LNCAP (cell line): ENCODE results near the gene FBXW12.

Experiments
- TF ChIP-seq, protein P1 (sequence below): fragments of 450-650 bp; IDR thresholded peaks from 2 replicates; pipeline ENCODE4 v1.5.1; 2017; ENCODE audit warnings: mild to moderate bottlenecking

FBXW12 gene

GRCh38 chr3:48369693-48370332 is 2.2 kb upstream of the FBXW12 start:
- TF ChIP-seq, protein P1, sequence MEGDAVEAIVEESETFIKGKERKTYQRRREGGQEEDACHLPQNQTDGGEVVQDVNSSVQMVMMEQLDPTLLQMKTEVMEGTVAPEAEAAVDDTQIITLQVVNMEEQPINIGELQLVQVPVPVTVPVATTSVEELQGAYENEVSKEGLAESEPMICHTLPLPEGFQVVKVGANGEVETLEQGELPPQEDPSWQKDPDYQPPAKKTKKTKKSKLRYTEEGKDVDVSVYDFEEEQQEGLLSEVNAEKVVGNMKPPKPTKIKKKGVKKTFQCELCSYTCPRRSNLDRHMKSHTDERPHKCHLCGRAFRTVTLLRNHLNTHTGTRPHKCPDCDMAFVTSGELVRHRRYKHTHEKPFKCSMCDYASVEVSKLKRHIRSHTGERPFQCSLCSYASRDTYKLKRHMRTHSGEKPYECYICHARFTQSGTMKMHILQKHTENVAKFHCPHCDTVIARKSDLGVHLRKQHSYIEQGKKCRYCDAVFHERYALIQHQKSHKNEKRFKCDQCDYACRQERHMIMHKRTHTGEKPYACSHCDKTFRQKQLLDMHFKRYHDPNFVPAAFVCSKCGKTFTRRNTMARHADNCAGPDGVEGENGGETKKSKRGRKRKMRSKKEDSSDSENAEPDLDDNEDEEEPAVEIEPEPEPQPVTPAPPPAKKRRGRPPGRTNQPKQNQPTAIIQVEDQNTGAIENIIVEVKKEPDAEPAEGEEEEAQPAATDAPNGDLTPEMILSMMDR = no peak

GRCh38 chr3:48370333-48370713 is 1.7 kb upstream of the FBXW12 start:
- TF ChIP-seq, protein P1 = no peak

DNA sequence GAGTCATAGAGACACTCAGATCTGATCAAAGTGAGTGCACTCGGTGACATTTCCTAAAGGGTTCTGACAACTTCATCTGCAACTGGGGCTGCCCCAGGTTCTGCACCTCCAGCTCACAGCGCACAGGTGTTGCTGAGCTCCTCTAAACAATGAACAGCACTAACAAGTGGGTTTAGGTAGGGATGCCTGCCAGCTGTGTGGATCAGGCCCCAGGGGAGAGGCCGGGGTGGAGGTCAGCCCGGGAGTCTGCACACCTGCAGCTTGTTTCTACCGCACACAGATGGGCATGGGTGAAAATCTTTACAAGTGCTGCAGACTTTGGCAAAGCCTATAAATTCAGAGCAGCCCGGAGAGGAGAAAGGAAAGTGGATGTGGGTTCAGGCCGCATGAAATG is 355 bp downstream of the FBXW12 start:
- TF ChIP-seq, protein P1 = no peak

DNA sequence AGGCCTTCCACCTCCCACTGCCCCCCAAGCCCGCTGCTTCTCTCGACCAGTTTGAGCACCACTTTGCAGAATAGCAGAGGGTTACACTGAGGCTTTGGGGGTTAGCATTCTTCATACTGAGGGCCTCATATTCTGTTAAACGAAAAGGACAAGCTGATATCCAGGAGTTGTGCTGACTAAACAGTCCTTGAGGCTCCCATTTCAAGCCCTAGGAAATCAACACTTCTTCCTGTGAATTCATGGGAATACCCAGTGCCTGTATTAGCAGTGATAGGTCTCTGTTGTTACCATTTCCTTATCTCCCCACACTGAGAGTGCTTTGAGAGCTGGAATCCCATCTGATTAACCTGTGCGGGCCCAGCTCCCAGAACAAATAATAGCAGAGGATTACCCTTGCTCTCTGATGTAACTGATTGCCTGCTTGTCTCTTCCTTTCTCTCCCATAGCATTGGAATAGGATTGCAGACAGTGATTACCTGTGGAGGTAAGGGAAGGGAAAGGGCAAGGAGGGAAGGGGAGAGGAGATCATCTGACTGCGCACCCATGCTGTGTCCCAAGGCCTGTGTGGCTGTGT is 930 bp downstream of the FBXW12 start:
- TF ChIP-seq, protein P1 = no peak

DNA sequence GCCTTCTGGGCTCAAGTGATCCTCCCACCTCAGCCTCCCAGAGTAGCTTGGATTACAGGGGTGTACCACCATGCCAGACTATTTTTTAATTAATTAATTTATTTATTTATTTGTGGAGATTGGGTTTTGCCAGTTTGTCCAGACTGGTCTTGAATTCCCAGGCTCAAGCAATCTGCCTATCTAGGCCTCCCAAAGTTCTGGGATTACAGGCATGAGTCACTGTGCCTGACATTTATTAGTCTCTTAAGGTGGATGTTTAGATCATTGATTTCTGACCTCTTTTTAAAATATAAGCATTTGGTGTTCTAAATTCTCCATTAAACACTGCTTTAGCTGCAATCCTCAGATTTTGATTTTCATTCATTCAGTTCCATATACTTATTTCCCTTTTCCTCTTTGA is 15.6 kb downstream of the FBXW12 start:
- TF ChIP-seq, protein P1 = no peak

GRCh38 chr3:48388966-48389365 is 16.9 kb downstream of the FBXW12 start:
- TF ChIP-seq, protein P1 = no peak

DNA sequence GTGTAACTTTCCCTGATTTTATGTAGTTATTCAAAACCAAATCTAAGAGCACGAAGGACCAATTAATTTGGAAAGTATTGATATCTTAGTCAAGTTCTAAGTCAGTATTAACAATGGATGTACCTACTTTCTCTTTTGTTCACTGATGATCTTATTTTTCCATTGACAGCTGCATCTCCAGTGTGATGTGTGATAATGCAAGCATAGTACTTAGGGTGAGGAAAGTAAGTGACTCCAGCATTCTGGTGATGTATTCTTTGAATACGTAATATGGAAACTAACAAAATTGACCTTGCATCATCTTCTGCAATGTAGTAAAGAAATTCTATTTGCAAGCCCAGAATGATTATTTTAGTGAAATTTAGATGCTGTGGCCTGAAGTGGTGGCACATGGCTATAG is 22.4 kb downstream of the FBXW12 start:
- TF ChIP-seq, protein P1 = no peak

- TF ChIP-seq, protein P1 = no peak
Measured at GRCh38 chr3:48395714-48396113, 23.7 kb downstream of the FBXW12 start.
